K562 (cell line): ENCODE measurements around the gene TMEM120B. TPM values are rescaled to one million over a fixed set of nuclear protein-coding genes. Genes with fewer than 3 reads are reported as not detected.

Experiments used
- ATF4 ChIP-seq: fragments of 450-650 bp; formaldehyde crosslinking; IDR thresholded peaks from 2 replicates; pipeline ENCODE4 v1.4.0; 2022; ENCODE audit warnings: mild to moderate bottlenecking, moderate library complexity
- BRD4 ChIP-seq: fragments of 200-600 bp; sonication (generic); IDR thresholded peaks from 2 replicates; pipeline ENCODE4 v1.6.1; 2017; ENCODE audit warnings: inconsistent platforms
- CBFA2T2 ChIP-seq: fragments of 450-650 bp; conservative IDR thresholded peaks from 2 replicates; pipeline ENCODE4 v1.6.1; 2017; ENCODE audit warnings: mild to moderate bottlenecking
- CHAMP1 ChIP-seq: fragments of 450-650 bp; IDR thresholded peaks from 2 replicates; pipeline ENCODE4 v1.6.1; 2016; ENCODE audit warnings: mild to moderate bottlenecking
- CREB1 ChIP-seq, 2 experiments: sonication (generic) in 1 of 2; formaldehyde crosslinking in 1 of 2; IDR thresholded peaks; 2 replicates each; pipeline versions ENCODE4 v1.6.1 to v1.8.0; 2012 to 2022; ENCODE audit warnings: inconsistent platforms in 1 of 2, mild to moderate bottlenecking in 1 of 2, missing genetic modification reagents in 1 of 2, moderate library complexity in 1 of 2
- CREM ChIP-seq: IDR thresholded peaks from 2 replicates; pipeline ENCODE4 v1.6.1; 2014; ENCODE audit warnings: antibody characterized with exemption, low read depth
- E2F5 ChIP-seq: sonication (generic); formaldehyde crosslinking; IDR thresholded peaks from 2 replicates; pipeline ENCODE4 v1.8.0; 2022; ENCODE audit warnings: mild to moderate bottlenecking, missing genetic modification reagents
- EP400 ChIP-seq: fragments of 450-650 bp; IDR thresholded peaks from 2 replicates; pipeline ENCODE4 v1.6.1; 2017; ENCODE audit warnings: antibody characterized with exemption, mild to moderate bottlenecking, moderate library complexity
- FOXK1 ChIP-seq: sonication (generic); formaldehyde crosslinking; IDR thresholded peaks from 2 replicates; pipeline ENCODE4 v1.8.0; 2022; ENCODE audit warnings: missing genetic modification reagents, mild to moderate bottlenecking, borderline replicate concordance
- HDAC3 ChIP-seq: fragments of 450-650 bp; IDR thresholded peaks from 2 replicates; pipeline ENCODE4 v1.6.1; 2018; ENCODE audit warnings: borderline replicate concordance, mild to moderate bottlenecking, moderate library complexity; ENCODE audit not compliant: partially characterized antibody
- KDM5B ChIP-seq: fragments of 200-600 bp; sonication (generic); IDR thresholded peaks from 2 replicates; pipeline ENCODE4 v1.6.1; 2012; ENCODE audit warnings: low read depth, mild to moderate bottlenecking, moderate library complexity, low read length, control low read depth, inconsistent platforms; ENCODE audit not compliant: insufficient replicate concordance
- NFRKB ChIP-seq: fragments of 450-650 bp; IDR thresholded peaks from 2 replicates; pipeline ENCODE4 v1.6.1; 2016; ENCODE audit warnings: low read depth
- PKNOX1 ChIP-seq: fragments of 450-650 bp; IDR thresholded peaks from 2 replicates; pipeline ENCODE4 v1.6.1; 2016
- POLR2AphosphoS2 ChIP-seq: IDR thresholded peaks from 2 replicates; pipeline ENCODE4 v1.6.1; 2012; ENCODE audit warnings: low read length, improper control_type of control experiment
- RBM22 ChIP-seq: fragments of 200-400 bp; formaldehyde crosslinking; IDR thresholded peaks from 2 replicates; pipeline ENCODE4 v1.6.1; 2018; ENCODE audit warnings: low read length, low read depth; ENCODE audit not compliant: poor library complexity, severe bottlenecking
- RFX1 ChIP-seq: fragments of 450-650 bp; IDR thresholded peaks from 2 replicates; pipeline ENCODE4 v1.6.1; 2016; ENCODE audit warnings: mild to moderate bottlenecking, moderate library complexity
- TRIM24 ChIP-seq, 2 experiments: fragments of 450-650 bp; IDR thresholded peaks; 2 replicates each; pipeline ENCODE4 v1.6.1; 2016
- VEZF1 ChIP-seq: fragments of 200-800 bp; sonication (Bioruptor generic); IDR thresholded peaks from 2 replicates; pipeline ENCODE4 v1.6.1; 2017; ENCODE audit warnings: missing genetic modification characterization, missing compliant biosample characterization
- ZBTB7A ChIP-seq: IDR thresholded peaks from 2 replicates; pipeline ENCODE4 v1.6.1; 2011; ENCODE audit warnings: low read depth, mild to moderate bottlenecking, low read length, moderate library complexity, borderline replicate concordance; ENCODE audit not compliant: control insufficient read depth
- ZNF431 ChIP-seq: sonication (generic); formaldehyde crosslinking; IDR thresholded peaks from 2 replicates; pipeline ENCODE4 v1.8.0; 2022; ENCODE audit warnings: mild to moderate bottlenecking, missing genetic modification reagents
- ZNF696 ChIP-seq: fragments of 250-450 bp; sonication (Bioruptor Pico); conservative IDR thresholded peaks from 2 replicates; pipeline ENCODE4 v1.4.0; 2020; ENCODE audit warnings: mild to moderate bottlenecking, moderate library complexity
- polyA plus RNA-seq, 8 experiments: library from polyadenylated mRNA; depleted of rRNA in 4 of 8; stranded (reverse) in 5 of 8; unstranded in 3 of 8; fragments of >200 nt; fragmentation: Nextera tagmentation in 2 of 8; fragmentation: Illumina TruSeq in 1 of 8; extraction: Ambion mirVana in 2 of 8; extraction: Trizol in 1 of 8; gene quantifications; 2 replicates each; pipeline versions ENCODE4 v1.2.1 to v1.2.3, GENCODE V29; 2011 to 2014; ENCODE audit warnings: inconsistent platforms in 1 of 8, missing spikeins in 1 of 8
- total RNA-seq, 7 experiments: library from RNA; depleted of rRNA in 6 of 7; stranded (reverse); fragments of >200 nt in 6 of 7; fragmentation: Illumina TruSeq in 2 of 7; extraction: Trizol in 2 of 7; gene quantifications; 2 replicates each; pipeline versions ENCODE4 v1.2.1 to v1.2.3, GENCODE V29; 2011 to 2021; ENCODE audit warnings: low replicate concordance in 1 of 7

Gene TMEM120B
- total and polyA plus RNA-seq, 9 of the 15 experiments (the other 6 are each of a cell fraction or from before 2014, with no cell fraction given), result 1.7 to 18.6 (median 7.4) TPM

DNA sequence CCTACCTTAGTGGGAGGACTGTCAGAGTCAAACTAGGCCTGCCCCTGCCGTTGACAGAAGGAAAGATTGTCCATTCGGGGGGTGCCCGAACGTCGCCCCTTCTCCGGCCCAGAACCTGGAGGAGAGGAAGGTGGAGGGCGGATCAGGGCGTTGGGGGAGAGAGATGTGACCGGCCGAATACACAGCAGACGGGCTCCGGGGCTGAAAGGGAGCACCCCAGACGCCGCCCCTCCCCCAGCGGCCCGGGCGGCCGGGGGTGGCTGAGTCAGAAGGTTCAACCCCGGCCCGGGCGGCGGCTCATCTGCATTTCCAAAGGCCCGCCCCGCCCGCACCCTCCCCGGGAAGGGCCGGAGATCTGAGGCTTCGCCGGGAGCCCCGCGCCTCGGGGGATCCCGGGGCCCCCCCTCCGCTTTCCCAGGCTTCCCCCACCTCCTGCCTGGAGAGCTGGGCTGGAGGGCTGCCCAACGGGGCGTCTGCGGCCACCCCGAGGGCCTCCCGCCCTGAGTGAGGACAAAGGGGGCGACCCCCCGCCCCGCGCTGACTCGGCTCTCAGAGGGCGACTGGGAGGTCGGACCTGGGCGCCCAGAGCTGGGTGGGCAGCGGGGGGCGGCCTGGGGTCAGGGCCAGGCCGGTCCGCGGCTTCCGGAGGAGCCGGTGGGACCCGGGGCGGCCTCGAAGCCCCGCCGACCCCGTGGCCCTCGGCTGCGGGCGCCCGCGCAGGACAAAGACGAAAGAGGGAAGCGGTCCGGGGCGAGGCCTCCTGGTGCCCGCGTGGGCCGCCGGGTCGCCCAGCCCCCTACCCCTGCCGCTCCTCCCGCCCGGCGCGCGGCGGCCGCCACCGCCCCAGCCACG, 87.5 kb downstream of the TMEM120B start (continued):
- TF ChIP-seq PKNOX1, result no peak
- TF ChIP-seq VEZF1 (CRISPR knock-in tag), result peak; percentile 94
- peak; percentile 87 for TF ChIP-seq ZBTB7A
- TF ChIP-seq CHAMP1, result no peak
- peak; percentile 47; the same call in 1 of the 2 replicates for TF ChIP-seq FOXK1 (CRISPR knock-in tag)
- TF ChIP-seq KDM5B, result peak; percentile 34
- TF ChIP-seq POLR2AphosphoS2, result 0 out of 2 replicates have a peak, but pooled peaks have one; percentile 59
- 0 out of 2 replicates have a peak, but pooled peaks have one; percentile 43 for TF ChIP-seq ZNF431 (CRISPR knock-in tag)
- TF ChIP-seq TRIM24 (IDR thresholded peaks at IDR 0.05), result no peak
- peak; percentile 90; the same call in 1 of the 2 replicates for TF ChIP-seq NFRKB
- peak; percentile 75 for TF ChIP-seq BRD4
- no peak for TF ChIP-seq RFX1
- no peak for TF ChIP-seq HDAC3
- TF ChIP-seq ZNF696 (CRISPR knock-in tag), result no peak
- peak; percentile 67; the same call in 1 of the 2 replicates for TF ChIP-seq CREB1 (IDR thresholded peaks at IDR 0.05)
- TF ChIP-seq CREB1 (CRISPR knock-in tag; IDR thresholded peaks at IDR 0.05), result no peak; the same call in 1 of the 2 replicates
- TF ChIP-seq RBM22, result peak; percentile 82
- no peak for TF ChIP-seq ATF4 (CRISPR knock-in tag)
- peak; percentile 75 for TF ChIP-seq CREM
- TF ChIP-seq EP400, result peak; percentile 67
- TF ChIP-seq E2F5 (CRISPR knock-in tag), result peak; percentile 69; the same call in 1 of the 2 replicates
- 0 out of 2 replicates have a peak, but pooled peaks have one; percentile 2 for TF ChIP-seq CBFA2T2
